Central memory CD4-positive, alpha-beta T cell (primary cell): ENCODE data around the gene PLK5.

Source experiments
- DNase-seq: peaks from one replicate; pipeline ENCODE4 v3.0.0; 2022

Gene PLK5

DNA sequence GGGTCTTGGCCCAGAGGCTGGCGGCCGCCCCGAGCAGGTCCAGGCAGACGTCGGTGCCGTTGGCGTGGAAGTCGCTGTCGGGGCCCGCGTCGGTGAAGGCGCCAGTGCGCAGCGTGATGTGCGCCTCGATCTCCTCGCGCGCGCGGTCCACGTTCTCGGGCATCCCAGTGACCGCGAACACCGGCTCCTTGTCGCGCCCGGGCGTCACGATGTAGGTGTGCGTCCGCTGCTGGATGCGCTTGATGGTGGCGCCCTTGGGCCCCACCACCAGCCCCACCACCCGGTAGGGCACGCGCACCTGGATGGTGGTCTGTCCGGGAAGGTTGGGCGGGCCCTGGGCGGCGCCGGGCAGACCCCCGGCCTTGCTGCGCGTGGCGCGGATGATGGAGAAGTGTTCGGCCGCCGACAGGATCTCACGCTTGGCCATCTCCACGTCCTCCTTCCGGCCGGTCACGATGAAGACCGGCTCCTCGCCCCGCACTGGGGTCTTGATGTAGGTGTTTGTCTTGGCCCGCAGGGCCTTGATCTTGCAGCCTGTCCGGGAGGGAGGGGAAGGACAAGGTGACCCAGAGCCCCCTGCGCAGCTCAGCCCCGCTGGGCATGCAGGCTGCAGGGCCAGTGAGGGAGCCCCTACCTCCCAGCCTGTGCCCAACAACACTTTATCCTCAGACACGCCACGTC, 32.7 kb downstream of the PLK5 start:
- DNase-seq = no peak

DNA sequence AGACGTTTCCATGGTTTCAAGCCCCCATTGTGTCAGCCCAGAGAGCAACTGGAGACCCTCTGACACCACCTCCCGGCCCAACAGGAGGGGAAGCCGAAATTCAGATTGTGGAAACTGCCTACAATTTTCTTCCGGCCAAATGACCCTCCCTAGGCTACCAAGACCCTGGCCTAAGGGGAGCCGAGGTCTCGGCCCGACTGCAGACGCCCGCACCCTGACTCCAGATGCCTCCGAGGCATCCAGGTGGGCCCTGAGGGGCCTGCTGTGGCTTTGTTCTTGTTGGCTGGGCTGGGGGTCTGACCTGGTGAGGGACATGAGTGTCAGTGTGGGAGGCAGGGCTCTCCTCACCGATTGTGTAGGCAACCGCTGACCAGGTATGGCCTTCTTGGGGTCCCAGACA, 34.7 kb downstream of the PLK5 start:
- no peak for DNase-seq

DNA sequence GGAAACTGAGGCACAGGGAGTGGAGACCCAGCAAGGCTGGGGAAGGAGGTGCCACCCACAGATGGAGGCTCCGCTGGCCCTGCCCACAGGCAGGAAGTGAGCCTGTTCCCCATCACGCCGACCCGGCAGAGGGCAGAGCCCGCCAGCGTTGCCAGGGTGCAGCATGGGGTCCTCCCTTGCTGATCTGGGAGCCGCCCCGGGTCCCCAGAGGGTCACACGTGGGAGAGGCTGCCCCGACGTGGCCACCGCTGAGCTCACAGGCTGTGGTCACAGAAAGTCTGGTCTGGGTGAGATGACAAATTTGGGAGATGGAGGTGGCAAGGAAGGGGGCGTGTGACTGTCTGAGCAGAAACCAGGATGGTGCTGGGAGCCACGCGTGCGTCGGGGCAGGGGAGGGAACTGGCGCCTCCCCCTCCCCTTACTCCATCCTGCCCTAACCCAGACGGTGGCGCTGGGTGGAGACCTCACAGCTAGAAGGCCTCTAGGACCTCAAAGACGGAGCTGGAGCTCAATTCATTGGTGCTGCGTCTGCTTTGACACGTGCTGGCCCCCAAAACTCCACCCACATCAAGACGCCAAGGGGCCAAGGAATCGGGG, 36.5 kb downstream of the PLK5 start:
- DNase-seq = no peak

DNA sequence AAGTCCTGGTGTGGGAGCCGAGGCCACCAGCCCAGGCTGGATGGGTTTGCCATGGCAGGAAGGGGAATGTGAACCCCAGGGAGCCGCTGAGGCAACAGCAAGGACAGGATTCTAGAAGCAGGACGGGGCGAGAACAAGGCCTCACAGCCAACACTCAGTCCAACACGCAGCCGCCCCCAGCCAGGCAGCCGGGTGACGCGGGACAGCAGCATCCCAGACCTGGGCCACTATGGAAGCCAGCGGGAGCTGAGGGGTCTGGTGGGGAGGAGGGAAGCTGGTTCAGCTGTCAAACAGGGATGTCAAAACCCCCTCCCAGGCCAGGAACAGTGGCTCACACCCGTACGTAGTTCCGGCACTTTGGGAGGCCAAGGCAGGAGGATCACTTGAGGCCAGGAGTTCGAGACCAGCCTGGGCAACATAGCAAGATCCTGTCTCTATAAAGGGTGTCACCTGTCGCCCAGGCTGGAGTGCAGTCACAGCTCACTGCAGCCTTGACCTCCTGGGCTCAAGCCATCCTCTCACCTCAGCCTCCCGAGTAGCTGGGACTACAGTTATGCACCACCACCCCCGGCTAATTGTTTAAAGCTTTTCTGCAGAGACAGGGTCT, 37.5 kb downstream of the PLK5 start:
- no peak for DNase-seq

DNA sequence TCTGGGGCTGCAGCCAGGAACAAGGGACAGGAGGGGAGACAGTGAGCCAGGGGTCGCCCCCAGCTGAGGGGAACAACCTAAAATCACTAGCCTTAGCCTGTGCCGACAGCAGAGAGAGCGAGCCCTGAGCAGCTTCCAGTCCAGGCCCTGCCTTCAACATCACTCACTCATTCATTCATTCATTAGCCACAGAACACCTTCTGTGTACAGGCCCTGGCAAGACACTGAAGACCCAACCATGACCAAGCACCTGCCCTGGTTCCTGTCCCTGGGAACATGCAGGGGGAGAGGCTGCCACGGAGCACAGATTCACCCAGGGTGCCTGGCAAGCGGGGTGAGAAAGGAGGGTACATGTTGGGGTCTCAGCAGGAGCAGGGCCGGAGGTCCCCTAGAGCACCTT, 39.4 kb downstream of the PLK5 start:
- DNase-seq = no peak

DNA sequence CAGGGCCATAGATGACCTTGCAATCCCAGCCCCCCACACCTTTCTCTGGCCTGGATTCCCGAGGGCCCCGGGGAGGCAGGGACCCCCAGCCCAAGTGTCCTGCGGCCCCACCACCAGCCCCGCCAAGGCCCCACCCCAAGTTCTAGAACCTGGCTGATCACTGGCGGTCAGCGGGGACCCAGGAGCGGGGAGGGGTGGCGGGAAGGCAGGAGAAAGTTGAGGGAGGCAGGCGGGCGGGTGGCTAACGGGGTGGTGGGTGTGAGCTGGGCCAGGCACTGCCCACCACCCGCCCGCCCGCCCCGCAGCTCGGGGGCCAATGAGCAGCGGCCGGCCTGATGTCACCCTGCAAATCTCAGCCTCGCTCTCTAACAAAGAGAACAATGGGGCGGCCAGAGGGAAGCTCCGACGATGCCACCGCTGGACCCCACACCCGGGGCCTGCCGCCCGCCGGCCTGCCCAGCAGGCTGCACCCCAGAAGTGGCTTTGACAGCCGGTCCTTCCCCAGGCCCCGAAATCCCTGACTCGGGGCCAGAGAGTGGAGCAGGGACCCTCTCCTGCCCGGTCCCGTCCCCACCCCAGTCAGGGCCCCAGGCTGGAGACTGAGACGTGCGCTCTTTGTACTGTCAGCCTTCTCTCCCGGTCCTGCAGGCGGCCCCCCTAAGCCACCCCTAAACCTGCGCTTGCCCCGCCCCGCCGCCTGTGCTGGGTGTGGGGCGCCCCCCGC, 42.7 kb downstream of the PLK5 start:
- no peak for DNase-seq

DNA sequence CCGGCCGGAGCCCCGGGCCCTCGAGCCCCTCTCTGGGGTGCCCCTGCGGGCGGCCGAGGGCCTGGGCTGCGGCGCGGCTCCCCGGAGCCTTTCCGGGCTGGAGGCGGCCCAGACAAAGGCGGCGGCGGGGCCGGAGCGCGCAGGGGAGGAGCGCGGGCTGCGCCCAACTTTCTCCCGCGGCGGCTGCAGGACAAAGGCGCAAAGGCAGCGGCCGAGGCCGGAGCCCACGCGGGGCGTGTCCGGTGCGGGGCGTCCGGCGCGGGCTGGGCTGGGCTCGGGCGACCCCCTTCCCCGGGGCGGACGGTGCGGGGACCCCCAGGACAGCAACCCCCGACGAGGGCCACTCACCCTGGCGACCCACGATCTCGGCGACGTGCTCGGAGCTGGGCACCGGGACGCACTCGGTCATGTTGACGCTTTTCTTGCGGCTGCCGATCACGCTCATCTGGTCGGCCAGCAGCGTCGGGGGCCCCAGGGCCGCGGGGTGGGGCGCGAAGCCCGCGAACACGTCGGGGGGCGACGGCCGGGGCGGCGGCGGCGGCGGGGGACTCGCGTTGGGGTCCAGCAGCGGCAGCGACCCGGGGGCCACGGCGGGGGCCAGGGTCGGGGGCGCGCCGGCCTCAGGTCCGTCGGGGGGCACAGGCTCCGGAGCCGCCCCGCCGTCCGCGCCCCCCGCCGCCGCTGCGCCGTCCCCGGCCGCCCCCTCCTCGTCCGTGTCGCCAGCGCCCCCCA, 43.4 kb downstream of the PLK5 start:
- DNase-seq = no peak

DNA sequence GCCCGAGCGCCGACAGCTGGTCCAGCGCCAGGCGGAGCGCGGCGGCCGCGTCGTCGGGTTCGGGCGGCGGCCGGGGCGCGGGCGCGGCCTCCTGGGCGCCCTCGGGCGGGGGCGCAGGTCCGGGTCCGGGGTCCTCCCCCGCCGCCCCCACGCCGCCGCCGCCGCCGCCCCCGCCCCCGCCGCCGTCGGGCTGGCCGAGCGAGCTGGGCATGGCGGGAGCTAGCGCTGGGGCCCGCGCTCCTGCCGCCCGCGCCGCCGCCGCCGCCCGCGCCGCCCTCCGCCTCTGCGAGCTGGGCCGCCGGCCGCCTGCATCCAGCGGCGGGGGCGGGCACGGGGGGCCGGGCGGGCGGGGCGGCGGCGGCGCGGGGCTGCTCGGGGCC, 44.0 kb downstream of the PLK5 start:
- DNase-seq = no peak

DNA sequence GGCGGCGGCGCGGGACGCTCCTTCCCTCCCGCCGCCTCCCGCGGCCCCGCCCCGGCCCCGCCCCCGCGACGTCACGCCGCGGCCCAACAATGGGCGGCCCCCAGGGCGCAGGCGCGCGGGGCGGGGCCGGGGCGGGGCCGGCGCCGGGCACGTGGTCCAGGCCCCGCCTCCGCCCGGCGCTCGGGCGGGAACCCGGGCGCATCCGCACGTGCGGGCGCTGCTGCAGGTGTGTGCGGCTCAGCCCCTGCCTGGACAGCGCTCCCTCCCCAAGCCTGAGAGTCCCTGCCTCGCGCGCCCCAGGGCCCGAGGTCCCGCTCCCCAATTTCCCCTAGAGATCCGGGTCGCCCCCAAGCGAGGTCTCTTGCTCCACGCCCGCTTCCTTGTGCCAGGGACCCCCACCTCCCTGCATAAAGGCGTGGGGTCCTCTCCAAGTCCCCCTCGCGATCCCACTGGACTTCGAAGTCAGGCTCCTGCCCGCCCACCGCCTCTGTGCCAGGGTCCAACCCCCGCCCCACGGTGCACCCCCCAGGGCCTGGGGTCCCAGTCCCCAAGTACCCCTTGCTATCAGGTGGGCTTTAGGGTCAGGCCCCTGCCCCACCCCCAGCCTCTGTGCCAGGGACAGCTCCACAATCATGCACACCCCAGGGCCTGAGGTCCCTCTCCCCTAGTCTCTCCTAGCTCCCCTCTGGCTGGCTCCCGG, 44.6 kb downstream of the PLK5 start, which contains the start of gene MEX3D:
TSS of gene MEX3D (minus strand) at position 6 of the 700 bp plus-strand sequence. CDS start 267 bp downstream, outside the sequence.
- peak; percentile 76 for DNase-seq

DNA sequence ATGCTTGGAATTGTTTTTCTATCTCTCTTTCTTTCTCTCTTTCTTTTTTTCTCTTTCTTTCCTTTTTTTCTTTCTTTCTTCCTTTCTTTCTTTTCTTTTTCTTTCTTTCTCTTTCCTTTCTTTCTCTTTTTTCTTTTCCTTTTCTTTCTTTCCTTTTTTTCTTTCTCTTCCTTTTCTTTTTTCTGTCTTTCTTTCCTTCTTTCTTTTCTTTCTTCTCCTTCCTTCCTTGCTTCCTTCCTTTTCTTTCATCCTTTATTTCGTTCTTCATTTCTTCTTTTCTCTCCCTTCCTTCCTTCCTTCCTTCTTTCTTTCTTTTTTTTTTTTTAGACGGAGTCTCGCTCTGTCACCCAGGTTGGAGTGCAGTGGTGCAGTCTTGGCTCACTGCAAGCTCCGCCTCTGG, 46.1 kb downstream of the PLK5 start:
- no peak for DNase-seq

DNA sequence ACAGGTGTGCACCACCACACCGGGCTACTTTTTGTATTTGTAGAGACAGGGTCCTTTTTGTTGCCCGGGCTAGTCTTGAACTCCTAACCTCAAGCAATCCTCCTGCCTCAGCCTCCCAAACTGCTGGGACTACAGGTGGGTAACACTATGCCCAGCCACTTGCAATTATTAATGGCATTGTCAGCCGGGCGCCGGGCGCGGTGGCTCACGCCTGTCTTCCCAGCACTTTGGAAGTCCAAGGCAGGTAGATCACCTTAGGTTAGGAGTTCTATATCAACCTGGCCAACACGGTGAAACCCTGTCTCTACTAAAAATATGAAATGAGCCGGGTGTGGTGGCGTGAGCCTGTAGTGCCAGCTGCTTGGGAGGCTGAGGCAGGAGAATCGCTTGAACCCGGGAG, 47.0 kb downstream of the PLK5 start:
- no peak for DNase-seq

DNA sequence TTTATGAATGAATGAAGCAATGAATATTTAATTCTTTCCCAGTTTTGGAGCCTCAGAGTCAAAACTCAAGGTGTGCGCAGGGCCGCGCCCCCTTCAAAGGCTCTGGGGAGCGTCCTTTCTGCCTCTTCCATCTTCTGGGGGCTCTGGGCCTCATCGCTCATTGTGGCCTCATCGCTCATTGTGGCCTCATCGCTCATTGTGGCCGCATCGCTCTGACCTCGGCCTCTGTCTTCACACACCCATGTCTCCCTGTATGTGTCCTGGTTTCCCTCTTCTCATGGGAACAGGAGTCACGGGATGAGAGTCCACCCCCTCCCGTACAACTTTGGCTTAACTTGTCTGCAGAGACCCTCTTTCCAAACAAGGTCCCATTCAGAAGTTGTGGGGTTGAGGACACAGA, 47.5 kb downstream of the PLK5 start:
- DNase-seq = no peak

DNA sequence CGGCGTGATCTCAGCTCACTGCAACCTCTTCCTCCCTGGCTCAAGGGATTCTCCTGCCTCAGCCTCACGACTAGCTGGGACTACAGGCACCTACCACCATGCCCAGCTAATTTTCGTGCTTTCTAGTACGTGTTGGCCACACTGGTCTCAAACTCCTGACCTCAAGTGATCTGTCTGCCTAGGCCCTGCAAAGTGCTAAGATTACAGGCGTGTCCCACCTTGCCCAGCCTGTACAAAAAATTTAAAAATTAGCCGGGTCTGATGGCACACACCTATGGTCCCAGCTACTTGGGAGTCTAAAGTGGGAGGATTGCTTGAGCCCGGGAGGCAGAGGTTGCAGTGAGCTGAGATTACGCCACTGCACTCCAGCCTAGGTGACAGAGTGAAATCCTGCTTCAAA, 48.9 kb downstream of the PLK5 start:
- no peak for DNase-seq

DNA sequence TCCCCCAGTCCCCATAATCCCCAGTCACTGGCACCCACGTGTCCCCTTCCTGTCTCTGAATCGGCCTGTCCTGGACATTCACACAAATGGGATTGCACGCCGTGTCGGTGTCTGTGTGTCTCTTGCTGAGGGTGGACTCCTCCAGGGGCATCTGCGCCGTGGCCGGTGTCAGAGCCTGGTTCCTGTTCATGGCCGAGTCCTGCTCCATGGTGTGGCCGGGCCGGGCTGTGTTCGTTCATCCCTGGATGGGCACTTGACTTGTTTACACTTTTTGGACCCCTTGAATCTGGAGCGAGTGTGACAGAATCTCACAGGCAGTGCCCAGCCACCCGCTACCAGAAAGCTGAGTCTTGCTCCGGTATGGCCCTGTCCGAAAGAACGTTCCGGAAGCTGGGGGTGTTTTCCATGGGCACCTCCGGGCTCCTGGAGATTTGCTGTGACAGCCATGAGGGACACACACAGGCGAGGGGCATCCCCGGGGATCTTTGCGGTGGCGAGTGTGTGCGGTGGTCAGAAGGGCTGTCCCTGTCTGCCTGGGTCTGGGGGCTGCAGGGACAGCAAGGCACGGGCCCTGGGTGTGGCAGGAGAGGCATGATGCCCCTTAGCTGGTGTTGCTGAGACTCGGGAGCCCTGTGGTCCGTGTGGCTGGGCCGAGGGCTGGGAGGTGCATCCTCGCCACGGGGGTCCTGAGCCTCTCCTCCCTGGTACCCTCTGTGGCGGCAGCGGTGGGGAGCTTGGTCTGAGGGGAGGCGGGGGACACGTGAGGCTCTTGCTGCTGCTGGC, 50.7 kb downstream of the PLK5 start:
- no peak for DNase-seq

DNA sequence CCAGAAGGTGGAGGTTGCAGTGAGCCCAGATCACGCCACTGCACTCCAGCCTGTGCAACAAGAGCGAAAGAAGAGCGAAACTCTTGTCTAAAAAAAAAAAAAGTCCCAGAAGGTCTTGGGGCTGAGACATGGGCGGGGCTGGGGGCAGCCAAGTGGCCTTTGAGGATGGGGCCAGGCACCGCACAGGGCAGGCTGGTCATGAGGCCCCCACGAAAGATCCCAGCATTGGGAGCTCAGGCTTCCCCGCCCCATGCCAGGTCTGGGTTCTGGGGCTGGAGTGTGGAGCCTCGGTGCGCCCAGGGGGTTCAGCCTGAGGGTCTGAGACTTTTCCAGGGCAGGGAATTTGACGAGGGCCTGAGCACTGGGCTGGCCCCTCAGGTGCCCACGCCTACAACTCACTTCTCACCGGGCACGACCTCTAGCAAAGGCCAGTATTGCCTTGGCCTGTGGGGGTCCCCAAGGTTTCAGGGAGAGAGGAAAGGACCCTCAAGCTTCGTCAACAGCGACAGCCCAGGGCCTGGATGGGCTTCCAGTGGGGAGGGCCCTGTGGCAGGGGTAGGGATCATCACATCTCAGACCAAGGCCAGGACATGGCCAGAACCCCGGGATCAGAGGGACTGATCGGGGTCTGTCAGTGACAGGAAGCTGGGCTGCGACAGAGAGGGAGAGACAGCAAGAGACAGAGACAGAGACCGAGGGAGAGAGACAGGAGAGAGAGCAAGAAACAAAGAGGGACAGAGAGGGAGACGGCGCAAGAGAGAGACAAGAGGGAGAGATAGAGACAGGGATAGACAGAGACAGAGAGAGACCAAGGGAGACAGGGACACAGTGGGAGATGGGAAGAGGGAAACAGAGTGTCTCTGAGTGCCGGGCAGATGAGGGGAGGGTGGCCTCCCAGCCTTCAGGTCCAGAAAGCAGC, 51.7 kb downstream of the PLK5 start:
- DNase-seq = no peak

DNA sequence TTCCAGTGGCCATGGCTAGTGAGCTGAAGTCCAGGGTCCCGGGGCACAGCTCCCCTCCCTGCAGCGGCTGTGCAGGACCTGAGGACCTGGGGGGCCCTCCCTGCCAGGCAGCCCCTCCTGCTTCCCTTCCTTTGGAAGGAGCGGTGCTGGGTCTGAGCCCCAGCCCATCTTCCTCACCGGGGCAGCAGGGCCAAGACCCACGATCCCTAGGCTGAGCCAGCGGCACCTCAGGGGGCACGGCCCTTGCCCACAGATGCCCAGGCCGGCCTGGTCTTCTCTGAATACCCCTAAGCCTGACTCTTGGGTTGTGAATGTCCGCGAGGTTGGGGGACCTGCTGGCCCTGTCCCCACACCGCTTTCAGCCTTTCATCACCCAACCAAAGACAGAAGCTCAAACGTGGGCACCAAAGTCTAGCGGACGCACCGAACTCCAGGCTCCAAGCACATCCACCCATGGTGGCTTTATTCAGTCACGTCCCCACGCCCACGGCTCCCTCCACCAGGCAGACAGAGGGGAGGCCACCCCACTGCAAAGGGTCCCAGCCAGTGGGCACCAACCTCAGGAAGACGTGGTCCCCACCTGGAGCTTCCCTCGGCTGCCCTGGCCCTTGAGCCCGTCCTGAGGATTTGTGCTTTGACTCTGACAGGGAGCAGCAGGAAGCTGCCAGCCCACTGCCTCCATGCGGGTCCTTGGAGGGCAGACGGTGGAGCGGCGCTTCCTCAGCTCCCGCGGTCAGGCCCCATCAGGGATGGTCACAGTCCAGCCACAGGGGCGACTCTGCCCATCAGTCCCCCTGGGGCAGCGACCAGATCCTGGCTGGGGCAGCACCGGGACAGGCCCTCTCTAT, 52.6 kb downstream of the PLK5 start:
- DNase-seq = no peak

DNA sequence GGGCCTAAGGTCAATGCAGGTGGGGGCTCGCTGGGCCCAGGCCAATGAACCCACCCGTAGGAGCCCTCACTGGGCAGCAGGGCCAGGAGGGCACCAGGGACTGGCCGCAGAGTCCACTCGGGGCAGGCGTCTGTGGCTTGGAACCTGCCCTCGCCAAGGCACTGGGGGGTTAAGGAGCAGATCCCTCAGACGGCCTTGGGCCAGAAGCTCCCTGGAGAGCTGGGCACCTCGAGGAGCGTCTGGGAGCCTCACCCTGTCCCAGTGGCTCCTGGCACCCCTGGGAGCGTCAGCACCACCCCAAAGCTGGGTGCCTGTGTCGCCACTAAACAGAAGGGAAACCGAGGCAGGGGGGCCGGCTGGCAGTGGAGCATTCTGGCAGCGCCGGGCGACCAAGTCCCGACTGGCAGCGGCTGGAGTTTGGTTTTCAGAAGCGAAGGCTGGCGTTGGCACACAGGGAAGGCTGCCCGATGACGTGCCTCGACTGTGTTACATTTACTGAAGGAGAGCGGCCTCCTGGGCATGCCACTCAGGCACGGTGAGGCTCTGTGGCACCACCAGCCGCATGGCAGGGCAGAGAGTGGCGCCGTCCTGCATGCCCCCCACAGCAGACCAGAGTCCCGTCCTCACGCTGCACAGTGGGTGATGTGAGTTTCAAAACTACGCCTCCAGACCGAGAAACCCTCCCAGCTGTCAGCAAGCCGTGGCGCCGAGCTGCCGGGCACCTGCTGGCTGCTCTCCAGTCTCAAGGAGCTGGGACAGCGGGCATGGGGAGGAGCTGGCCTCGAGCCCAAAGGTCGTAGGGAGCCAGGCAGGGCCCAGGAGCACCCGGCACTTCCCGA, 53.4 kb downstream of the PLK5 start:
- DNase-seq = no peak

DNA sequence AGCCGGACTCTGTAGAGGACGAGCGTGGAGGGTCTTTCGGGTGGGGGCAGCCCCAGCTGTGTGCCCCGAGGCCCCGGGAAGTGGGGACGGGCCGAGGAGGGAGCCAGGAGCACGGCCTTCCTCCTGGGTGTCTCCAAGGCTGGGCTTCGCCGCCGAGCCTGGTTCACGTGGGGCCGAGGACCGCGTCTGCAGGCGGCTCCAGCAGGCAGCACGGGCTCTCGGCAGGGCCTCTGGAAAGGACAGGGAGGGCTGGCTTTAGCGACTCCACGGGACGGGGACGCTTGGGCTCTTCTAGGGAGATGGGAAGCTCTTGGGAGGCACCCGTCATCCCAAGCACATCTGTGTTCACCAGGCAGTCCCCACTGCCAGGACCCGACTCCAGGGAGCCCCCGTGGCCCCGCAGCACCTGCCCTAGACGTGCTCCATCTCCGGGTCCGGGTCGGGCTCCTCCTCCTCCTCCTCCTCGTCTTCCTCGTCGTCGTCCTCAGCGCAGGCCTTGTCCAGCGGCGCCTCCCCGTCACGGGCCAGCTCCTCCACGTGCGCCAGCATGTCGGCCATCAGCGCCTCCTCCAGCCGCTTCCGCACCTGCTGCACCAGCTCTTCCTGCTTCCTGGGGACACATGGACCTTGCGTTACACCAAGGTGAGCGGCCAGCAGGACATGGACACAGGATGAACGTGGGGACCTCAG, 54.2 kb downstream of the PLK5 start:
- DNase-seq = no peak
